Central memory CD8-positive, alpha-beta T cell (primary cell): ENCODE measurements around the gene PHACTR3.
A peak's percentile ranks its signal among the peaks of the same experiment; 100 is the strongest.
"Not testable (repeated sequence)": the region's sequence is repeated elsewhere in the genome, so short reads cannot be mapped to it uniquely, and the experiment has no call there.

Source experiments
- ATAC-seq: fragments of 150-1000 bp; cut with Tn5 transposase; replicated peaks from 2 replicates; pipeline ENCODE4 v1.10.0; 2022; ENCODE audit warnings: mild to moderate bottlenecking, moderate FRiP score, moderate number of reproducible peaks; ENCODE audit not compliant: poor library complexity, severe bottlenecking; ENCODE audit errors: extremely low read depth
- DNase-seq, 2 donors: peaks; one replicate each; pipeline ENCODE4 v3.0.0; 2021; ENCODE audit warnings: low spot score in 2 of 2
- H3K27ac Mint-ChIP-seq: one replicate; pipeline ENCODE4 v1.8.0; 2022; ENCODE audit warnings: low read depth, mild to moderate bottlenecking, moderate library complexity, mixed read lengths
- H3K27me3 Mint-ChIP-seq: one replicate; pipeline ENCODE4 v1.8.0; 2022; ENCODE audit warnings: mixed read lengths
- H3K36me3 Mint-ChIP-seq: one replicate; pipeline ENCODE4 v1.8.0; 2022; ENCODE audit warnings: mild to moderate bottlenecking, moderate library complexity, mixed read lengths; ENCODE audit not compliant: insufficient read depth
- H3K4me1 Mint-ChIP-seq: one replicate; pipeline ENCODE4 v1.8.0; 2022; ENCODE audit warnings: mixed read lengths
- H3K4me3 Mint-ChIP-seq: one replicate; pipeline ENCODE4 v1.8.0; 2022; ENCODE audit warnings: mild to moderate bottlenecking, moderate library complexity, mixed read lengths
- H3K9me3 Mint-ChIP-seq: one replicate; pipeline ENCODE4 v1.8.0; 2022; ENCODE audit warnings: mixed read lengths

PHACTR3 gene

DNA sequence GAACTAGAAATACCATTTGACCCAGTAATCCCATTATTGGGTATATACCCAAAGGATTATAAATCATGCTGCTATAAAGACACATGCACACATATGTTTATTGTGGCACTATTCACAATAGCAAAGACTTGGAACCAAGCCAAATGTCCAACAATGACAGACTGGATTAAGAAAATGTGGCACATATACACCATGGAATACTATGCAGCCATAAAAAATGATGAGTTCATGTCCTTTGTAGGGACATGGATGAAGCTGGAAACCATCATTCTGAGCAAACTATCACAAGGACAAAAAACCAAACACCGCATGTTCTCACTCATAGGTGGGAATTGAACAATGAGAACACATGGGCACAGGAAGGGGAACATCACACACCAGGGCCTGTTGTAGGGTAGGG, 252.2 kb downstream of the PHACTR3 start:
- H3K9me3 Mint-ChIP-seq, H3K4me1 Mint-ChIP-seq, H3K4me3 Mint-ChIP-seq, H3K36me3 Mint-ChIP-seq, ATAC-seq, H3K27ac Mint-ChIP-seq, DNase-seq, H3K27me3 Mint-ChIP-seq: not testable (repeated sequence)

DNA sequence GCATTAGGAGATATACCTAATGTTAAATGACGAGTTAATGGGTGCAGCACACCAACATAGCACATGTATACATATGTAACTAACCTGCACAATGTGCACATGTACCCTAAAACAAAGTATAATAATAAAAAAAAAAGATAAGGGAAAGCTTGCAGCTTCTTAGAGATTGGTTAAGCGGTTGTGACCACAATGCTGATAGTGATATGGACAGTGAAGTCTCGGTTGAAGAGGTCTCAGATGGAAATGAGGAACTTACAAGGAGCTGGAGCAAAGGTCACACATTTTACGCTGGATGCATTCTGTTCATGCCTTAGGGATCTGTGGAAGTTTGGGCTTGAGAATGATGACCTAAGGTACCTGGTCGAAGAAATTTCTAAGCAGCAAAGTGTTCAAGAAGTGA, 252.6 kb downstream of the PHACTR3 start:
- H3K4me1 Mint-ChIP-seq, H3K4me3 Mint-ChIP-seq, H3K27ac Mint-ChIP-seq, H3K36me3 Mint-ChIP-seq, H3K9me3 Mint-ChIP-seq, ATAC-seq, H3K27me3 Mint-ChIP-seq, DNase-seq: not testable (repeated sequence)

- DNase-seq (no peak), ATAC-seq (no peak)
- Mint-ChIP-seq H3K36me3 (no peaks in the 10 kb centered on the region), H3K27ac (no peak overlapping the region), H3K4me1 (no peaks in the 10 kb centered on the region), H3K27me3 (no peaks in the 10 kb centered on the region), H3K9me3 (no peaks in the 10 kb centered on the region), H3K4me3 (no peak overlapping the region)
Measured at GRCh38 chr20:59857966-59858365, 253.6 kb downstream of the PHACTR3 start.

DNA sequence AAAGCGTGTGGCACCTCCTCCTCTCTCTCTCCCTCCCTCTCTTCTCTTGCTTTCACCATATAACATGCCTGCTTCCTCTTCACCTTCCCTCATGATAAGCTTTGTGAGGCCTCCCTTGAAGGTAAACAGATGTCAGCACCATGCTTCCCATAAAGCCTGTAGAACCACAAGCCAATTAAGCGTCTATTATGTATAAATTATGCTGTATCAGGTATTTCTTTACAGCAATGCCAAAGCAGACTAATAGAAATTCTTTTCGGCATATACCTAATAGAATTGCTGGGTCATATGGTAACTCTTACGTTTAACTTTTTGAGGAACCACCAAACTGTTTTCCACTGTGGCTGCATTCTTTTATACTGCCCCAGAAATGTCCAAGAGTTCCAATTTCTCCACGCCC, 254.1 kb downstream of the PHACTR3 start:
- no peak for ATAC-seq
- H3K4me1 Mint-ChIP-seq: no peaks in the 10 kb centered on the region
- H3K4me3 Mint-ChIP-seq: no peak overlapping the region
- H3K27ac Mint-ChIP-seq: no peak overlapping the region
- no peaks in the 10 kb centered on the region for H3K27me3 Mint-ChIP-seq
- no peaks in the 10 kb centered on the region for H3K36me3 Mint-ChIP-seq
- no peaks in the 10 kb centered on the region for H3K9me3 Mint-ChIP-seq
- no peak for DNase-seq

GRCh38 chr20:59861401-59861800, 257.1 kb downstream of the PHACTR3 start:
- Mint-ChIP-seq H3K27me3 (no peaks in the 10 kb centered on the region), H3K4me1 (no peaks in the 10 kb centered on the region)

GRCh38 chr20:59863058-59863457, 258.7 kb downstream of the PHACTR3 start:
- H3K9me3 Mint-ChIP-seq: no peaks in the 10 kb centered on the region
- H3K4me1 Mint-ChIP-seq: no peaks in the 10 kb centered on the region
- H3K36me3 Mint-ChIP-seq: no peaks in the 10 kb centered on the region
- no peak overlapping the region for H3K4me3 Mint-ChIP-seq
- DNase-seq (no peak), ATAC-seq (no peak)
- H3K27ac Mint-ChIP-seq: no peak overlapping the region
- no peaks in the 10 kb centered on the region for H3K27me3 Mint-ChIP-seq

More at GRCh38 chr20:59861401-59861800, 257.1 kb downstream of the PHACTR3 start:
- Mint-ChIP-seq H3K36me3 (no peaks in the 10 kb centered on the region), H3K4me3 (no peak overlapping the region), H3K27ac (no peak overlapping the region), H3K9me3 (no peaks in the 10 kb centered on the region)
- DNase-seq (no peak), ATAC-seq (no peak)

GRCh38 chr20:59864726-59865125, 260.4 kb downstream of the PHACTR3 start:
- no peaks in the 10 kb centered on the region for H3K27me3 Mint-ChIP-seq
- H3K4me1 Mint-ChIP-seq: no peaks in the 10 kb centered on the region
- H3K36me3 Mint-ChIP-seq: peaks cover 2% of the 10 kb centered on the region
- H3K9me3 Mint-ChIP-seq: no peaks in the 10 kb centered on the region
- DNase-seq (no peak), ATAC-seq (no peak)
- no peak overlapping the region for H3K4me3 Mint-ChIP-seq
- H3K27ac Mint-ChIP-seq: no peak overlapping the region

DNA sequence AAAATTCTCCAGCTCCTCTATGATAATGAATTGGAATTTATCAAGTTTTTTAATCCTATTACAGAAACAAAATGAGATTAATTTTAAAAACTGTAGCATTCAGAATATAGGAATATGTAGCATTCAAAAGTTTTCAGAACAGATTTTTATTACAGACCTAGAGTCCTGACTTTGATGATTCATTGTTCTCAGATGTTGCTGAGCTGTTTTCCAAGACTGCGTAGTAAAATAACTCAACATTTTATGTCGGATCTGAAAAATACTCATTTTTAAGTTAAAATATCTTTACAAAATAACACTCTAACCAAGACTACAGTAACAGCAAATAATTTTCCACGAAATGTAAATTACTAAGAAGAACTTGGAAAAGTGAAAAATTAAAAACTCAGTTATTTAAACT, 262.0 kb downstream of the PHACTR3 start:
- Mint-ChIP-seq H3K4me1 (no peaks in the 10 kb centered on the region), H3K27ac (no peak overlapping the region), H3K4me3 (no peak overlapping the region), H3K27me3 (no peaks in the 10 kb centered on the region), H3K36me3 (peaks cover 4% of the 10 kb centered on the region), H3K9me3 (no peaks in the 10 kb centered on the region)
- no peak for DNase-seq
- ATAC-seq: no peak

DNA sequence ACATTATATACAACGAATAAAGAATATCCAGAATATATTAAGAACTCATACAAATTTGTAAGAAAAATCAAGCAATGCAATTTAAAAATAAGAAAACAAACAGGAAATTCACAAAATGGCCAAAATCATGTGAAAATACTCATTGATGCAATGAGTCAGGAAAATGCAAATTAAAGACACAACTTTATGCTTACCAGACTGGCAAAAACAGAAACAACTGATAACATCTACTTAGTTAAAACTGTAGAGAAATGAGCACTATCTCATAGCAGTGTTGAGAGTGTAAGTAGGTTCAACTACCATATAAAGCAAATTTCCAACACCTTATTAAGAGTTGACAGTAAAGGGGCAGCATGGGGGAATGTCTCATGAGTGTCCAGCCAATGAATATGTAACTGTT, 266.8 kb downstream of the PHACTR3 start:
- no peak for ATAC-seq
- Mint-ChIP-seq H3K9me3 (no peaks in the 10 kb centered on the region), H3K36me3 (peaks cover 7% of the 10 kb centered on the region), H3K4me3 (no peak overlapping the region), H3K27me3 (no peaks in the 10 kb centered on the region), H3K4me1 (no peaks in the 10 kb centered on the region), H3K27ac (no peak overlapping the region)
- no peak for DNase-seq

DNA sequence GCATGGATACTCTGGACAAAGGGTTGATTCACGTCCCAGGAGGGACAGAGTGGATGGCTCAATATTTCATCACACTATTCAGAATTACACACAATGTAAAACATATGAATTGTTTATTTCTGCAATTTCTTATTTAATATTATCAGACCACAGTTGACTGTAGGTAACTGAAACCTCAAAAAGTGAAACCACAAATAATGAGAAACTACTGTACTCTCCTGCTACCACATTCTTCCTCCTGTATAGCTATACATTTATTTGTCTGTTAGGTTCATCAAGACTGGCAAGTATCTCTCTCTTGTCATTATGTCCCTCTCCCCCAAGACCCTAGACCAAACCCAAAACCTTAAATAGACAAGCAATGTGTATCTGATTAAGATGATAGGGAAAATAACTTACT, 269.1 kb downstream of the PHACTR3 start:
- no peak overlapping the region for H3K4me3 Mint-ChIP-seq

DNA sequence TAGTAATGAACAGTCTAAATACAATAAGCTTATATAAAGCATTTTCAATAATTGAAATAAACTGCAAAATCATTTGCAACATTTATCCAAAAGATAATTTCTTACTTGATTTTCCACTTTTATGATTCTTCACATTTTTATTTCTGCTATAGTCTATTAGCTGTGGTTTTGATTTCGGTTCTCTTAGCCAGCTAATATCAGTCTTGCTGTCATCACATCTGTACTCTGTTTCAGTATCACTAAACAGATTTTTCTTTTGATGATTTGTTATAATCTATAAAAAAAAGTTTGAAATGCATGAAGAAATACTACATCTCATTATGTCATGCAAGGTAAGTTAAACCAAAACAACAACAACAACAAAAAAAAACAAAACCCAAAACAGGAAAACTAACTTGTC, 275.9 kb downstream of the PHACTR3 start:
- ATAC-seq: no peak
- H3K4me1 Mint-ChIP-seq: no peaks in the 10 kb centered on the region
- no peak overlapping the region for H3K4me3 Mint-ChIP-seq
- H3K27ac Mint-ChIP-seq: no peak overlapping the region
- no peaks in the 10 kb centered on the region for H3K9me3 Mint-ChIP-seq
- no peak for DNase-seq
- peaks cover 8% of the 10 kb centered on the region for H3K36me3 Mint-ChIP-seq
- no peaks in the 10 kb centered on the region for H3K27me3 Mint-ChIP-seq

More for the DNA sequence above, 269.1 kb downstream of the PHACTR3 start:
- Mint-ChIP-seq H3K4me1 (no peaks in the 10 kb centered on the region), H3K36me3 (peaks cover 11% of the 10 kb centered on the region), H3K27me3 (no peaks in the 10 kb centered on the region), H3K27ac (no peak overlapping the region), H3K9me3 (no peaks in the 10 kb centered on the region)
- DNase-seq (no peak), ATAC-seq (no peak)

GRCh38 chr20:59884494-59884893, 280.2 kb downstream of the PHACTR3 start:
- no peak for ATAC-seq
- H3K4me3 Mint-ChIP-seq: no peak overlapping the region

GRCh38 chr20:59888050-59888449, 283.7 kb downstream of the PHACTR3 start:
- no peaks in the 10 kb centered on the region for H3K9me3 Mint-ChIP-seq
- H3K36me3 Mint-ChIP-seq: no peaks in the 10 kb centered on the region
- DNase-seq: no peak
- H3K27me3 Mint-ChIP-seq: no peaks in the 10 kb centered on the region
- no peak for ATAC-seq
- no peaks in the 10 kb centered on the region for H3K4me1 Mint-ChIP-seq
- H3K27ac Mint-ChIP-seq: no peak overlapping the region
- no peak overlapping the region for H3K4me3 Mint-ChIP-seq

More at GRCh38 chr20:59884494-59884893, 280.2 kb downstream of the PHACTR3 start:
- no peak for DNase-seq
- Mint-ChIP-seq H3K4me1 (no peaks in the 10 kb centered on the region), H3K27ac (no peak overlapping the region), H3K9me3 (no peaks in the 10 kb centered on the region), H3K36me3 (peaks cover 1% of the 10 kb centered on the region), H3K27me3 (no peaks in the 10 kb centered on the region)

DNA sequence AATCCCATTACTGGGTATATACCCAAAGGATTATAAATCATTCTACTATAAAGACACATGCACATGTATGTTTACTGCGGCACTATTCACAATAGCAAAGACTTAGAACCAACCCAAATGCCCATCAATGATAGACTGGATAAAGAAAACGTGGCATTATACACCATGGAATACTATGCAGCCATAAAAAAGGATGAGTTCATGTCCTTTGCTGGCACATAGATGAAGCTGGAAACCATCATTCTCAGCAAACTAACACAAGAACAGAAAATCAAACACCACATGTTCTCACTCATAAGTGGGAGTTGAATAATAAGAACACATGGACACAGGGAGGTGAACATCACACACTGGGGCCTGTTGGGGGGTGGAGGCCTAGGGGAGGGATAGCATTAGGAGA, 285.7 kb downstream of the PHACTR3 start:
- H3K27me3 Mint-ChIP-seq, H3K4me3 Mint-ChIP-seq, ATAC-seq, H3K36me3 Mint-ChIP-seq, H3K9me3 Mint-ChIP-seq, DNase-seq, H3K4me1 Mint-ChIP-seq: not testable (repeated sequence)
- peak overlapping the region; percentile 76 for H3K27ac Mint-ChIP-seq
